Right hindlimb (tissue), 1 donor: ENCODE results near the gene ZNF608.

Experiments used
- DNase-seq: peaks from one replicate; pipeline ENCODE4 v3.0.0-alpha.2; 2018

ZNF608 gene

GRCh38 chr5:124714910-124715309 lies 31.5 kb downstream of the ZNF608 start:
- DNase-seq, result no peak

- DNase-seq, result no peak
Observed at GRCh38 chr5:124713595-124713994, 32.8 kb downstream of the ZNF608 start.

DNA sequence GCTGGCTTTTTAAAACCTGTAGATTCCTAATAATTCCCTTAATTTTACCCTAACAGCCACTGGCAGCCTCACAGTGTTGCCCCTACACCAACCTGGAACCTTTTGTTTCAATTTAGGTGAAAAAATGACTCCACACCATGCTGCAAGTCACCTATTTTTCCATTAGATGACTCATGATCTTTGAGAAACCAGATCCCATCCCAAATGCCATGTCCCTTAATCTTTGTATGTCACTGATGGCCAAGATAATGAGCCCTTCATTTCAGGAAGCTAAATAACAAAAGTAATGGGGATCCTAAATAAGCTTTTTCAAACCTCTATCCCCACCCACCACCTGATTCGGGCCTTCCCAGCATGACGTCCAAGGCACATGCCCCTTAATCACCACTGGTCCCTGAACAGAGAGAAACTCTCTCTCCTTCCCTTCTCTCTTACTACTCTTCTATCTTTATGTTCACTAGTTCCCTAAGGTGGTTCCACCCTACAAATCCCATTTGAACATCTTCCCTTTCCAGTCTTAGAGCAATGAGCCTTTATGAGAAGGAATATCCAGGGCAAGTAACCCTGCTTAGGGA lies 33.6 kb downstream of the ZNF608 start:
- no peak for DNase-seq

GRCh38 chr5:124708086-124708485 lies 38.4 kb downstream of the ZNF608 start:
- no peak for DNase-seq

DNA sequence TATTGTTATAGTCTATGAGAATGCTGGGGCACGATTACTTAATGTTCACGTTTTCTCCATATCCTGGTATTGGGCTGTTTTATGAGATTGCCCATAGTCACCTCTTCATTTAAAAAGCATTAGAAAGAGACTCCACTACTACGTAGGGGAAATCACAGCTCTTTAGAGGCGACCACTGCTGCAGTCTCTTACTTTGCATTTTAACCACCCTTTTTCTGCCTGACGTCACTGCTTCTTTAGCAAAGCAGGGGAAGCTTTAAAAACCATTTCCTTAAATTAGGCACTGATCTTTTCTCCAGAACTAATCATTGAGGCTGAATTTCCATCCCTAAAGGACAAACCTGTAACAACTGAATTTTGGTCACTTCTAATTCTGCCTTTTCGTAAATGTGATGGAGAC lies 38.9 kb downstream of the ZNF608 start:
- no peak for DNase-seq

DNA sequence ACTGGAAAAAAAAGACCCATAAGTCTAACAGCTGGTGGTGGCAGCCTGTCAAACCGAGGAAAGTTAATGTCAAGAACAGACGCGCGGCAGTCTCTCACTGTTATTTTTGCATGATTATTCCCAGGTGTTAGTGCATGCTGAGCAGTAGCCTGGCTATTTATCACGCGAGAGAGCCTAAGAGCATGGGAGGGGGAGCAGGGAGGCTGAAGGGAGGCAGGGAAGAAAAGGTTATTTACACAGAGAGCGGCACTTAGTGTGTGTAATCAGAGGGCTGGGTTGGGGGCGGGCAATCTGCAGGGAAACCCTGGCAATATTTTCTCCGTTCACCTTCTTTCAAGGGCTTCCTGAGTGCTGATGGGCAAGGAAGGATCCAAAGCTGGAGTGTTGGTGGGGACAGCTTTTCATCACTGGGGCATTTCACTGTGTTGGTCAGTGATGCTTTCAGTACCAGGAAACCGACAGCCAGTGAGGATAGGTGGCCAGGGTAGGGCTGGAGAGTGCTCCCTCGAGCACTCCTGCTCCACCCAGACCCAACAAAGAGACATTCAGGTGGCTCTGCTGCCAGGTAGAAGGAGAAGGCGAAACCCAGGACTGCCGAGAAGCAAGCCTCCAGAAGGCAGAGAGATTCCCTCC lies 39.6 kb downstream of the ZNF608 start:
- peak; percentile 90 for DNase-seq

- DNase-seq, result no peak
Observed at GRCh38 chr5:124706051-124706450, 40.4 kb downstream of the ZNF608 start.

GRCh38 chr5:124705577-124705976 lies 40.9 kb downstream of the ZNF608 start:
- no peak for DNase-seq

- DNase-seq, result no peak
Observed at GRCh38 chr5:124704594-124705284, 41.7 kb downstream of the ZNF608 start.

- no peak for DNase-seq
Observed at GRCh38 chr5:124703995-124704394, 42.4 kb downstream of the ZNF608 start.

- no peak for DNase-seq
Observed at GRCh38 chr5:124702525-124702924, 43.9 kb downstream of the ZNF608 start.

- DNase-seq, result no peak
Observed at GRCh38 chr5:124701873-124702425, 44.5 kb downstream of the ZNF608 start.

DNA sequence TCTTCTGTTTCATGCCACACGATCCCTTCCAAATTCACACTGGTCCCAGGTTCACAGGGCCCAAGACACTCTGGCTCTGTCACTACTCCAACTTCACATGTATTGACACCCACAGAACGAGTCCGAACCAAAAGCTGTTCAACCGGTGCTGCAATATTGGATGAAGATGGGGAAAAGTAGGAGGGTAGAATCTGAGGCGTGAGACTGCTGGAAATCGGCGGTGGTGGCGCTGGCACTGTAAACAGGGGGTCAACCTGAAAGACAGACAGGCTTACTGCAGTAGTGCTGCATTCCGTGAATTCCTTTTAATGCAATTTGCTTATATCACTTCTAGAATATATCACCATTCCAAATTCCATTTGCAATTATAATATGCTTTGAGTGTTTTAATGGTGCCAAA lies 45.4 kb downstream of the ZNF608 start:
- no peak for DNase-seq

DNA sequence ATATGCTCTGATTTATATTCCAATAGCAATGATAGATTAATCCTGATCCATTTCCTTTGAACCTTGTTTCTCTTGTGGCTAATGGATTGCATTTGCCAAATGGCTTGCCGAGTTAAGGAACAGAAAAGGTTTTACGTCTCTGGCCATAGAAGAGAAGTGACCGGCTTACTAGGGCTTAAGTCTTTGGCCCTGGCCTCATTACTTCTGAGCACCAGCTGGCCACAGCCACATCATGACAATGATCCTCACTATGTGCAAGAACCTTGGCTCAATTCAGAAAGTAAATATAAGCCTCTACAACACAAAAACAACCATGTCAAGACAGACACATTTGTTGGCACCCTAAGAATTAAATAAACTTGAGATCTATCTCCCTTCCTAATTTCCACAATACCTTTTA lies 46.1 kb downstream of the ZNF608 start:
- DNase-seq, result no peak

- DNase-seq, result no peak
Observed at GRCh38 chr5:124698770-124699169, 47.7 kb downstream of the ZNF608 start.

GRCh38 chr5:124697933-124698591 lies 48.4 kb downstream of the ZNF608 start:
- DNase-seq, result no peak

GRCh38 chr5:124697501-124697900 lies 48.9 kb downstream of the ZNF608 start:
- no peak for DNase-seq

GRCh38 chr5:124696898-124697297 lies 49.5 kb downstream of the ZNF608 start:
- DNase-seq, result no peak
